ENCODE data around the gene HIPK2. TPM values are rescaled to one million over a fixed set of nuclear protein-coding genes. Genes with fewer than 3 reads are reported as not detected.

Gene HIPK2
- total and polyA plus RNA-seq, 10 of the 15 experiments (the other 5 are each of a cell fraction or from before 2014, with no cell fraction given) = 1.7 to 39.0 (median 9.4) TPM

DNA sequence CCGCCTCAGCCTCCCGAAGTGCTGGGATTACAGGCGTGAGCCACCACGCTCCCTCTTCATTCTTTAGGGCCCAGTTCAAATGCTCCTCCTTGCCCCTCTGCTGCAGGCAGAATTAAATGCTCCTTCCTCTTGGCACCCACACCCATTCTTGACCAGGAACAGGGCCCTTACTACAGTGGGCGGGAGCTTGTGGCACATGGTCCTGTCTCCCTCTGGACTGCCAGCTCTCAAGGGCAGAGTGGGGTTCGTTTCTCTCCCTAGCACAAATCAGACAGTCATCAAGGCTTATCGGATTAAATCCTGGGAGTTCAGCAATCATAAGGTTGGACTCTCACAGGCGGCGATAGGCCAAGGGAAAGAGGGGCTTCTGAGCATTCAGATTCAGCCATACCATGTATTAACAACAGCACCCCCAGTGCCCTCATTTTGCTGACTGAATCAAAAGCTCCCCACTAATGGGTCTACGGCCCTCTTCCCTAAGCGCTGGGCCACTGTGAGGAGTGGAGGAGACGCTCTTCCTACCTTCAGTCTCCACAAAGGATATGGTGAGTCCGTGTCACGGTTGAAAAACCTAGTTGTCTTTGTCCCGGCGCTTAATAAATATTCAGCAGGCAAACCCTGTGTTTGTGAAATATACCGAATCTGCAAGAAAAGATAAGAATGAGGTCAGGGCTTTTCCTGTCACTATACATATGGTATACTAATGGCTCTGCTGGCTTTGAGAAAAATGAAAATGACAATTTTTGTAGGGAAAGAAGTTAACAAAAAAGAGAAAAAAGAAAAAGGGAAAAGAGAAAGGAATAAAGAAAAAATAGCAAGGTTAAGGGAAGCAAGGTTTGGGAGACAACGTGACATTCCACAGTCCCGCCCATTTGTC is 146.9 kb downstream of the HIPK2 start:
- no peak for FAIRE-seq
- CTCF ChIA-PET = interaction anchor here (1.5 to 2.5 kb wide), 3 partner anchors 10 to 29 kb away, joined by 4 to 11 read pairs (median 9); no protein-coding TSS in a partner anchor
- BruUV-seq (replicated peaks) = no TSS peak

DNA sequence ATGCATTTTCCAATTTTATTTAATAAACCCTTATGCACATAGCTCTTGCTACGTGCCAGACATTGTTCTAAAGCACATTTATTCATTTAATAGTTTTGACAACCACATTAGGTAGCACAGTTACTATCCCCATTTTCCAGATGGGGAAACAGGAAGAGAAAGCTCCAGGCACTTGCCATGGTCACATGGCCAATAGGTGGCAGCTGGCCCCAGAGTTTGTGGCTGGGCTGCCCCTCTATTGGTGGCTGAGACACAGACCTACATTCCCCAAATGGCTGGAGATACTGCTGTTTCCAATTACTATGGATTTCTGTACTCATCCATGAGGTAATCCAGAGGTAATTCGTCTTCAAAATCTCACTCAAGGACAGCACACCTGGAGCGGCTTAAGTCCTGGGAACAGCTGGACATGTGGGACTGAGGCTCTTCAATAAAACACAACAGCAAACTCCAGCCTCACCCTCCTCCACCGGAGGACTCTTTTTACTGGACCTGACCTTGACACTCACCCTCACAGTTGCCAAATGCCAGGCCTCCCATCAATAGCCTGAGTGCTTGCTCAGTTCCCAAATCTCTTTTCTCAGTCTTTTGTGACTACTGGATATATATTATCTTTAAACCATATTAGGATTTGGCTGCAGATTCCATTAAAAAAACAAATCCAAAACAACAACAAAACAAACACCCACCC is 148.3 kb downstream of the HIPK2 start:
- H3K9ac ChIP-seq (ENCODE audit: control insufficient read depth, insufficient read depth, low read length) = no peak overlapping the region
- DNase-seq (ENCODE audit: low read depth, low spot score) (no peak), ATAC-seq (no peak), FAIRE-seq (no peak)
- no peak overlapping the region for H3K4me2 ChIP-seq (ENCODE audit: control insufficient read depth, insufficient read depth)
- intact Hi-C loops (cut with micrococcal nuclease; ENCODE audit: unreplicated experiment) = no loop called here
- CTCF ChIA-PET = interaction anchor here (1.5 to 3.0 kb wide), 4 partner anchors 10 to 18 kb away, joined by 4 to 8 read pairs (median 6); no protein-coding TSS in a partner anchor
- H2AFZ ChIP-seq (ENCODE audit: control insufficient read depth, low read depth, low read length) = no peak overlapping the region
- H3K4me3 ChIP-seq = no peak overlapping the region
- H4K20me1 ChIP-seq (ENCODE audit: control insufficient read depth, insufficient read depth) = peaks cover 2% of the 10 kb centered on the region; the same call in 1 of the 2 replicates
- no TSS peak for BruUV-seq (replicated peaks)
- H3K27me3 ChIP-seq (replicated peaks in 1 of 2; ENCODE audit: control insufficient read depth in 2 of 2, insufficient read depth in 2 of 2, low read length in 1 of 2) = no peaks in the 10 kb centered on the region
- RAD21 ChIA-PET (ENCODE audit: unreplicated experiment) = interaction anchor here (0.5 kb wide), 1 partner anchor 44 kb away, joined by 3 read pairs; no protein-coding TSS in a partner anchor
- WGBS (ENCODE audit: insufficient coverage, insufficient replicate concordance, low lambda C conversion rate, missing lambda C conversion rate) = 91% methylated on average over 4 of the region's 4 CpGs
- no peaks in the 10 kb centered on the region for H3K4me1 ChIP-seq (ENCODE audit: control insufficient read depth, insufficient read depth, low read length)
- TF ChIP-seq, protein P1, sequence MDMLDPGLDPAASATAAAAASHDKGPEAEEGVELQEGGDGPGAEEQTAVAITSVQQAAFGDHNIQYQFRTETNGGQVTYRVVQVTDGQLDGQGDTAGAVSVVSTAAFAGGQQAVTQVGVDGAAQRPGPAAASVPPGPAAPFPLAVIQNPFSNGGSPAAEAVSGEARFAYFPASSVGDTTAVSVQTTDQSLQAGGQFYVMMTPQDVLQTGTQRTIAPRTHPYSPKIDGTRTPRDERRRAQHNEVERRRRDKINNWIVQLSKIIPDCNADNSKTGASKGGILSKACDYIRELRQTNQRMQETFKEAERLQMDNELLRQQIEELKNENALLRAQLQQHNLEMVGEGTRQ (IDR thresholded peaks at IDR 0.05; ENCODE audit: borderline replicate concordance, low read depth, low read length) = no peak
- TF ChIP-seq, protein P2, sequence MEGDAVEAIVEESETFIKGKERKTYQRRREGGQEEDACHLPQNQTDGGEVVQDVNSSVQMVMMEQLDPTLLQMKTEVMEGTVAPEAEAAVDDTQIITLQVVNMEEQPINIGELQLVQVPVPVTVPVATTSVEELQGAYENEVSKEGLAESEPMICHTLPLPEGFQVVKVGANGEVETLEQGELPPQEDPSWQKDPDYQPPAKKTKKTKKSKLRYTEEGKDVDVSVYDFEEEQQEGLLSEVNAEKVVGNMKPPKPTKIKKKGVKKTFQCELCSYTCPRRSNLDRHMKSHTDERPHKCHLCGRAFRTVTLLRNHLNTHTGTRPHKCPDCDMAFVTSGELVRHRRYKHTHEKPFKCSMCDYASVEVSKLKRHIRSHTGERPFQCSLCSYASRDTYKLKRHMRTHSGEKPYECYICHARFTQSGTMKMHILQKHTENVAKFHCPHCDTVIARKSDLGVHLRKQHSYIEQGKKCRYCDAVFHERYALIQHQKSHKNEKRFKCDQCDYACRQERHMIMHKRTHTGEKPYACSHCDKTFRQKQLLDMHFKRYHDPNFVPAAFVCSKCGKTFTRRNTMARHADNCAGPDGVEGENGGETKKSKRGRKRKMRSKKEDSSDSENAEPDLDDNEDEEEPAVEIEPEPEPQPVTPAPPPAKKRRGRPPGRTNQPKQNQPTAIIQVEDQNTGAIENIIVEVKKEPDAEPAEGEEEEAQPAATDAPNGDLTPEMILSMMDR (IDR thresholded peaks at IDR 0.05 in 2 of 3, conservative IDR thresholded peaks at IDR 0.05 in 1 of 3; ENCODE audit: control insufficient read depth in 2 of 3, extremely low read depth in 1 of 3, insufficient read depth in 1 of 3, low read depth in 3 of 3, low read length in 3 of 3) = 0 out of 6 replicates have a peak, but pooled peaks of 1 of the 3 experiments have one; percentile 10
- SMC1A ChIA-PET (ENCODE audit: uncharacterized antibody, unreplicated experiment) = interaction anchor here (1.0 to 1.6 kb wide), 5 partner anchors 13 to 373 kb away, joined by 3 to 6 read pairs (median 3); no protein-coding TSS in a partner anchor
- H3K79me2 ChIP-seq (ENCODE audit: control insufficient read depth, insufficient read depth, low read length) = no peaks in the 10 kb centered on the region
- no peak overlapping the region for H3K27ac ChIP-seq (ENCODE audit: control insufficient read depth, insufficient read depth)
- H3K36me3 ChIP-seq (ENCODE audit: control insufficient read depth in 2 of 2, insufficient read depth in 2 of 2, low read length in 1 of 2) = peaks cover 14 to 18% of the 10 kb centered on the region in 2 experiments; a peak in 3 of 4 replicates
- H3K9me3 ChIP-seq (replicated peaks; ENCODE audit: control insufficient read depth, insufficient read depth, low read length) = no peaks in the 10 kb centered on the region
- POLR2A ChIA-PET = no interaction called here
- in situ Hi-C loops (cut with MboI) = no loop called here

More for the DNA sequence above, 146.9 kb downstream of the HIPK2 start:
- peaks cover 2% of the 10 kb centered on the region; the same call in 1 of the 2 replicates for H4K20me1 ChIP-seq (ENCODE audit: control insufficient read depth, insufficient read depth)
- DNase-seq (ENCODE audit: low read depth, low spot score) (no peak), ATAC-seq (no peak)
- H3K9me3 ChIP-seq (replicated peaks; ENCODE audit: control insufficient read depth, insufficient read depth, low read length) = no peaks in the 10 kb centered on the region
- in situ Hi-C loops (cut with MboI) (no loop called here), intact Hi-C loops (cut with micrococcal nuclease; ENCODE audit: unreplicated experiment) (no loop called here)
- H3K4me1 ChIP-seq (ENCODE audit: control insufficient read depth, insufficient read depth, low read length) = no peaks in the 10 kb centered on the region
- H3K27ac ChIP-seq (ENCODE audit: control insufficient read depth, insufficient read depth) = no peak overlapping the region
- no peak overlapping the region for H2AFZ ChIP-seq (ENCODE audit: control insufficient read depth, low read depth, low read length)
- H3K4me2 ChIP-seq (ENCODE audit: control insufficient read depth, insufficient read depth) = no peak overlapping the region
- TF ChIP-seq PML (IDR thresholded peaks at IDR 0.05; ENCODE audit: low read length) (no peak), EP300 (IDR thresholded peaks at IDR 0.05; ENCODE audit: borderline replicate concordance in 1 of 2, control insufficient read depth in 1 of 2, low read depth in 2 of 2, low read length in 2 of 2) (no peak), LARP7 (IDR thresholded peaks at IDR 0.05) (no peak), DPF2 (IDR thresholded peaks at IDR 0.05) (no peak)
- ChIA-PET POLR2A (interaction anchor here (0.7 to 1.3 kb wide), 2 partner anchors 12 to 375 kb away, joined by 4 read pairs; no protein-coding TSS in a partner anchor), RAD21 (ENCODE audit: unreplicated experiment) (no interaction called here), SMC1A (ENCODE audit: uncharacterized antibody, unreplicated experiment) (interaction anchor here (1.6 kb wide), 1 partner anchor 29 kb away, joined by 6 read pairs; no protein-coding TSS in a partner anchor)
- WGBS (ENCODE audit: insufficient coverage, insufficient replicate concordance, low lambda C conversion rate, missing lambda C conversion rate) = 87% methylated on average over 19 of the region's 19 CpGs
- H3K4me3 ChIP-seq = no peak overlapping the region
- peaks cover 13 to 14% of the 10 kb centered on the region in 2 experiments; a peak in 3 of 4 replicates for H3K36me3 ChIP-seq (ENCODE audit: control insufficient read depth in 2 of 2, insufficient read depth in 2 of 2, low read length in 1 of 2)
- H3K9ac ChIP-seq (ENCODE audit: control insufficient read depth, insufficient read depth, low read length) = no peak overlapping the region
- no peaks in the 10 kb centered on the region for H3K79me2 ChIP-seq (ENCODE audit: control insufficient read depth, insufficient read depth, low read length)
- no peaks in the 10 kb centered on the region for H3K27me3 ChIP-seq (replicated peaks in 1 of 2; ENCODE audit: control insufficient read depth in 2 of 2, insufficient read depth in 2 of 2, low read length in 1 of 2)

Measured in GM12878 (cell line).